ENCODE measurements around the gene SFT2D3.

GRCh38 chr2:127702395-127703009 is 1.2 kb downstream of the SFT2D3 start:
- TF ChIP-seq EZH2 (IDR thresholded peaks at IDR 0.05; ENCODE audit: borderline replicate concordance, insufficient read depth, low read depth, low read length, poor library complexity, severe bottlenecking) = no peak
- TF ChIP-seq, protein P1, sequence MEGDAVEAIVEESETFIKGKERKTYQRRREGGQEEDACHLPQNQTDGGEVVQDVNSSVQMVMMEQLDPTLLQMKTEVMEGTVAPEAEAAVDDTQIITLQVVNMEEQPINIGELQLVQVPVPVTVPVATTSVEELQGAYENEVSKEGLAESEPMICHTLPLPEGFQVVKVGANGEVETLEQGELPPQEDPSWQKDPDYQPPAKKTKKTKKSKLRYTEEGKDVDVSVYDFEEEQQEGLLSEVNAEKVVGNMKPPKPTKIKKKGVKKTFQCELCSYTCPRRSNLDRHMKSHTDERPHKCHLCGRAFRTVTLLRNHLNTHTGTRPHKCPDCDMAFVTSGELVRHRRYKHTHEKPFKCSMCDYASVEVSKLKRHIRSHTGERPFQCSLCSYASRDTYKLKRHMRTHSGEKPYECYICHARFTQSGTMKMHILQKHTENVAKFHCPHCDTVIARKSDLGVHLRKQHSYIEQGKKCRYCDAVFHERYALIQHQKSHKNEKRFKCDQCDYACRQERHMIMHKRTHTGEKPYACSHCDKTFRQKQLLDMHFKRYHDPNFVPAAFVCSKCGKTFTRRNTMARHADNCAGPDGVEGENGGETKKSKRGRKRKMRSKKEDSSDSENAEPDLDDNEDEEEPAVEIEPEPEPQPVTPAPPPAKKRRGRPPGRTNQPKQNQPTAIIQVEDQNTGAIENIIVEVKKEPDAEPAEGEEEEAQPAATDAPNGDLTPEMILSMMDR (IDR thresholded peaks at IDR 0.05) = no peak
